Measurements from ENCODE around the gene GSC2.

The GSC2 gene

GRCh38 chr22:19114984-19115552 lies 35.0 kb downstream of the GSC2 start:
- no peak for DNase-seq (ENCODE audit: low read depth)
- no peak for TF ChIP-seq CTCF (IDR thresholded peaks at IDR 0.05; ENCODE audit: control insufficient read depth, extremely low read depth, insufficient read depth)
- no peak overlapping the region for H3K4me3 ChIP-seq (ENCODE audit: low read depth, low read length)

- DNase-seq (ENCODE audit: low read depth), result no peak
- no peak overlapping the region for H3K4me3 ChIP-seq (ENCODE audit: low read depth, low read length)
- TF ChIP-seq CTCF (IDR thresholded peaks at IDR 0.05; ENCODE audit: control insufficient read depth, extremely low read depth, insufficient read depth), result no peak
Observed at GRCh38 chr22:19113429-19113828, 36.7 kb downstream of the GSC2 start.

- DNase-seq (ENCODE audit: low read depth), result no peak
- no peak for TF ChIP-seq CTCF (IDR thresholded peaks at IDR 0.05; ENCODE audit: control insufficient read depth, extremely low read depth, insufficient read depth)
- no peak overlapping the region for H3K4me3 ChIP-seq (ENCODE audit: low read depth, low read length)
Observed at GRCh38 chr22:19111584-19111983, 38.5 kb downstream of the GSC2 start.

GRCh38 chr22:19111140-19111539 lies 39.0 kb downstream of the GSC2 start:
- H3K4me3 ChIP-seq (ENCODE audit: low read depth, low read length), result no peak overlapping the region
- no peak for TF ChIP-seq CTCF (IDR thresholded peaks at IDR 0.05; ENCODE audit: control insufficient read depth, extremely low read depth, insufficient read depth)
- no peak for DNase-seq (ENCODE audit: low read depth)

GRCh38 chr22:19110646-19111045 lies 39.4 kb downstream of the GSC2 start:
- no peak for DNase-seq (ENCODE audit: low read depth)
- TF ChIP-seq CTCF (IDR thresholded peaks at IDR 0.05; ENCODE audit: control insufficient read depth, extremely low read depth, insufficient read depth), result no peak
- no peak overlapping the region for H3K4me3 ChIP-seq (ENCODE audit: low read depth, low read length)

GRCh38 chr22:19110064-19110458 lies 40.0 kb downstream of the GSC2 start:
- no peak overlapping the region for H3K4me3 ChIP-seq (ENCODE audit: low read depth, low read length)
- TF ChIP-seq CTCF (IDR thresholded peaks at IDR 0.05; ENCODE audit: control insufficient read depth, extremely low read depth, insufficient read depth), result no peak
- DNase-seq (ENCODE audit: low read depth), result no peak

Data from LNCaP clone FGC (cell line).